Common myeloid progenitor, CD34-positive (primary cell): ENCODE results near the gene NANOS1.
"Not testable (repeated sequence)": the region's sequence is repeated elsewhere in the genome, so short reads cannot be mapped to it uniquely, and the experiment has no call there.

Experiments used
- CTCF ChIA-PET: fragments of 350-600 bp; sonication (Branson Sonifier 250); formaldehyde crosslinking; loops from one replicate; lab custom pipeline; 2021; ENCODE audit warnings: antibody characterized with exemption; lab: Charles Lee
- POLR2A ChIA-PET: fragments of 350-600 bp; sonication (Branson Sonifier 250); formaldehyde crosslinking; loops from one replicate; lab custom pipeline; 2021; ENCODE audit warnings: antibody characterized with exemption; lab: Charles Lee
- DNase-seq, 3 donors: peaks; one replicate each; pipeline versions ENCODE4 v3.0.0 to v3.0.0-alpha.2; 2013
- H3K27ac ChIP-seq, 2 experiments: 1 replicate in 1 of 2; 2 replicates in 1 of 2; pipeline ENCODE4 v1.7.0; 2013; ENCODE audit warnings: inconsistent platforms in 2 of 2, low read length in 2 of 2, mild to moderate bottlenecking in 2 of 2, low read depth in 1 of 2, moderate library complexity in 1 of 2; ENCODE audit not compliant: severe bottlenecking in 2 of 2, insufficient read depth in 1 of 2, poor library complexity in 1 of 2
- H3K27me3 ChIP-seq, 5 experiments: replicated peaks in 2 of 5; 1 replicate in 3 of 5; 2 replicates in 2 of 5; pipeline versions ENCODE4 v1.6.1 to v1.7.0; 2013; ENCODE audit warnings: low read length in 4 of 5, mild to moderate bottlenecking in 2 of 5, moderate library complexity in 2 of 5, inconsistent platforms in 1 of 5; ENCODE audit not compliant: insufficient read depth in 5 of 5, control insufficient read depth in 4 of 5
- H3K36me3 ChIP-seq, 4 experiments: 1 replicate in 2 of 4; 2 replicates in 2 of 4; pipeline versions ENCODE4 v1.6.1 to v1.7.0; 2013; ENCODE audit warnings: low read length in 3 of 4, control low read depth in 1 of 4, mild to moderate bottlenecking in 1 of 4; ENCODE audit not compliant: control insufficient read depth in 4 of 4, insufficient read depth in 4 of 4
- H3K4me1 ChIP-seq, 4 experiments: 1 replicate in 3 of 4; 2 replicates in 1 of 4; pipeline versions ENCODE4 v1.6.1 to v1.7.1; 2013; ENCODE audit warnings: low read length in 3 of 4, mild to moderate bottlenecking in 3 of 4, control low read depth in 1 of 4, inconsistent platforms in 1 of 4, moderate library complexity in 1 of 4; ENCODE audit not compliant: control insufficient read depth in 4 of 4, insufficient read depth in 4 of 4; ENCODE audit errors: control extremely low read depth in 1 of 4
- H3K4me3 ChIP-seq, 7 experiments: 1 replicate in 4 of 7; 2 replicates in 3 of 7; pipeline versions ENCODE4 v1.5.1 to v1.7.0; 2013; ENCODE audit warnings: mild to moderate bottlenecking in 7 of 7, low read length in 6 of 7, moderate library complexity in 6 of 7, inconsistent platforms in 2 of 7, low read depth in 2 of 7, control low read depth in 1 of 7; ENCODE audit not compliant: insufficient read depth in 4 of 7, control insufficient read depth in 1 of 7; ENCODE audit errors: extremely low read depth in 1 of 7
- H3K9me3 ChIP-seq, 5 experiments: 1 replicate in 4 of 5; 2 replicates in 1 of 5; pipeline versions ENCODE4 v1.6.1 to v1.7.1; 2013; ENCODE audit warnings: low read length in 4 of 5, mild to moderate bottlenecking in 2 of 5, inconsistent platforms in 1 of 5, low read depth in 1 of 5, moderate library complexity in 1 of 5; ENCODE audit not compliant: control insufficient read depth in 4 of 5, insufficient read depth in 2 of 5; ENCODE audit errors: control extremely low read depth in 1 of 5
- WGBS: methylation state at CpG from one replicate; pipeline ENCODE4 v1.1.5; 2013; ENCODE audit not compliant: insufficient coverage; 5-methylcytosine and 5-hydroxymethylcytosine counted together

The NANOS1 gene

DNA sequence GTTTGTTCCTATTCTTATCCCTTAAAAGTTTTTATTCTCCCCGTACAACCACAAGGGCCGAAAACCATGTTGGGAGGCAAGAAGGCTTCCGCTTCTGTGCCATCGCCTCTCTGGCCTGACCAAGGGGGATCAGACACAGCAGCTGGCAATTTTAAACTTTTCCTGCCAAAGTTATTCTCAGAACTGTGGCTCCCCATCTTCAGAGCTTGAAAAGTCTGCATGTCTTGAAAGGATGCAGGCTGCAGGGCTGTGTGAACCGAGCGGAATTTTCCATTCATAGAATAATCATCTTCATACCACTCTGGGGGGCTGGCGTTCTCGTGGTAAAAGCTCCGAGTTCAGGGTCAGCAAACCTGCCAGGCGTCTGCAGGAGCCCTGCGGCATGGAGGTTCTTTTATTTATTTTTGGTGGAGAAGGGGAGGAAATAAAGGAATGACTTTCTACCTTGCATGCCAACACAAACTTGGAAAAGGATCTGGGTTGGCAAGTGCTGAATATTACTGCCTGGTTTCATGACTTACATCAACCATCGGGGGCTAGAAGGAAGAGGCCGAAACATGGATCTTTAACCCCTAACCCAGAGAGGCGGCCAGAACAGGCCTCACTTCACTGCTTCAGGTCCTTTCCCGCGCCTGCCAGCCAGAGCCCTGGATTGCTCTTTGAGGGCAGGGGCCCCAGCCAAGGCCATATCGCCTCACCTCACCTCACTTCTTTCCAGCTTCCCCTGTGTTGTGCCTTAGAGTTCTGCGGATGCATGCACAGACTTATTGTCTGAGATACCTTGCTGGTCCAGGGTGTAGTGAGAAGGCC, 3.0 kb upstream of the NANOS1 start:
- H3K9me3 ChIP-seq, result no peaks in the 10 kb centered on the region
- no peak overlapping the region for H3K27ac ChIP-seq
- H3K36me3 ChIP-seq, result peaks cover 0 to under 1% (median 0%) of the 10 kb centered on the region in 4 experiments
- no peak for DNase-seq
- no peak overlapping the region for H3K4me3 ChIP-seq
- ChIA-PET POLR2A (no interaction called here), CTCF (no interaction called here)
- WGBS, result 97% methylated on average over 11 of the region's 18 CpGs
- H3K4me1 ChIP-seq, result peaks cover 8 to 22% (median 19%) of the 10 kb centered on the region in 4 experiments
- peaks cover 0 to 6% (median 2%) of the 10 kb centered on the region in 5 experiments for H3K27me3 ChIP-seq

DNA sequence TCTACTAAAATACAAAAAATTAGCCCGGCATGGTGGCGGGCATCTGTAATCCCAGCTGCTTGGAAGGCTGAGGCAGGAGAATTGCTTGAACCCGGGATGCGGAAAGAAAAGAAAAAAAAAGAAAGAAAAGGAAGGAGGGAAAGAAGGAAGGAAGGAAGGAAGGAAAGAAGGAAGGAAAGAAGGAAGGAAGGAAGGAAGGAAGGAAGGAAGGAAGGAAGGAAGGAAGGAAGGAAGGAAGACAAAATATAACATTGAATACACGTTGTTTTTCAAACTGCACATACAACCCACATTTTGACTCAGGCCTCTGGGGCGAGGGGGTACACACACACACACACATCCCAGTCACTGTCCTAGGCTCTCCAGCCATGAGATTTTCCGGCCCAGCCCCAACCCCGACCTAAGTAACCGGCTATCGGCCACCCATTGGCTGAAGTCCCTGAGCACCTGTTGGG, 1.0 kb upstream of the NANOS1 start:
- H3K27ac ChIP-seq, H3K9me3 ChIP-seq, POLR2A ChIA-PET, CTCF ChIA-PET, H3K27me3 ChIP-seq: not testable (repeated sequence)
- Histone ChIP-seq H3K4me3 (peak overlapping the region in 5 of 7 experiments; percentile 15 to 73 (median 63)), H3K36me3 (peaks cover 2 to 17% (median 9%) of the 10 kb centered on the region in 4 experiments), H3K4me1 (peaks cover 8 to 22% (median 19%) of the 10 kb centered on the region in 4 experiments)
- 40% methylated on average over 3 of the region's 10 CpGs for WGBS
- peak in 1 of 3 donors; percentile 1 for DNase-seq

DNA sequence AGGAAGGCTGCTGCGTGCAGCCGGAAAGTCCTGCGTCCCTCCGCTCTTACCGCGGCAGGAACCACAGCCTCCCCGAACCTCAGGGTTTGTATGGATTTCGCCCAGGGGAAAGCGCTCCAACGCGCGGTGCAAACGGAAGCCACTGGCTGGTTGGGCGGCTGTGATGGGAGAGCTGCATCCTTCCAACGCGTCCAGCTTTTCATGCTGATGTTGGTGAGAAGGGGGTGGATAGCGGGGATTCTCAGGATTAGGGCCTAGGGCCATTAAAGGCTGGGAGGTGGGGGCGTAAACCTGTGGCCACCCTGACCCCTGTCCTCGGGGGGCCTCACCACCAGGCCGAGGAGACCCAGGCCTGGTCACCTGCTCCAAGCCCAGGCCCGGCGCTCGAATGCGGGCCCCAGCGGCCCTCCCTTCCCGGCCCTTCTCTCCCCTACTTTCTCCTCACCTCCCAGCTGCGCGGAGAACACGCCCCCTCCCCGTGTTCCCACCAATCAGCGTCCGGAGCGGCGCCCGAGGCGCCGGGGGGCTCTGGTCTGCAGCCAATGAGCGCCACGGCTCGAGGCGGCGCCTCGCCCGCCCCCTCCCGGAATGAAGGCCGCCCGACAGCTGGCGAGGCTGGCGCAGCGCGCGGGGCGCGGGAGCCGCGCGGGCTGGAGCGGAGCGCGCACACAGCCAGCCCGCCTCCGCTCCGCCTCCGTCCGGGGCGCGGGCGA, 458 bp upstream of the NANOS1 start:
- ChIA-PET CTCF (no interaction called here), POLR2A (no interaction called here)
- WGBS, result under 1% methylated on average over 48 of the region's 68 CpGs
- Histone ChIP-seq H3K4me3 (peak overlapping the region; percentile 31 to 73 (median 57)), H3K36me3 (peaks cover 5 to 22% (median 13%) of the 10 kb centered on the region in 4 experiments), H3K27me3 (peaks cover 0 to 6% (median 3%) of the 10 kb centered on the region in 5 experiments), H3K9me3 (no peaks in the 10 kb centered on the region), H3K4me1 (peaks cover 8 to 22% (median 19%) of the 10 kb centered on the region in 4 experiments), H3K27ac (no peak overlapping the region)
- DNase-seq, result peak; percentile 78 to 87 (median 85)

DNA sequence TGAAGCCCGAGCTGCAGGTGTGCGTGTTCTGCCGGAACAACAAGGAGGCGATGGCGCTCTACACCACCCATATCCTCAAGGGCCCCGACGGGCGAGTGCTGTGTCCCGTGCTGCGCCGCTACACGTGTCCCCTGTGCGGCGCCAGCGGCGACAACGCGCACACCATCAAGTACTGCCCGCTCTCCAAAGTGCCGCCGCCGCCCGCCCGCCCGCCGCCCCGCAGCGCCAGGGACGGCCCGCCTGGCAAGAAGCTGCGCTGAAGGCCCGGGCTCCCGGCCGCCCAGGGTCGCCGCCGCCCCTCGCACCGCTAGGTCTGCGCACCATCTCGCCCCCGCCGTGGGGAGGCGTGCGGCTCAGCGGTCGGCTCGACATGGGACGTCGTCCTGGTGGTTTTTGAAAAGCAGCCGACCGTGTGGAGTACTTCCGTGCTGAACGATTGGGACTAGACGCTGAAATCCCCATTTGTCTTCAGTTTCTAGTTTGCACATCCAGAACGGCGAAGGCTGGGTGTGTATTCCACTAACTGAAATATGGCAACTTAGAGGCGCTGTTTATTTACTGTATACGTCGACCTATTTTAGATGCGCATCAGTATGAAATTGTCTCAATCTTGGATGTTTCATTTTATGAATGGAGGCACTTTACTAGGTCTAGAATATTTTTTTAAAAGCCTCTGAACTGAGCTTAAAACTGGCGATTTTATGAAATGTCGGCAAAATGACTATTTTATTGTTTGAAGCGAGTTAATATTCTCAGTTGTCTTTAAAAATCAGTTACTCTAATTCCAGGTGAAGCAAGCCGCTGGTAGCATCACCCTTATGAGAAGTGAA, 1.1 kb downstream of the NANOS1 start:
- Histone ChIP-seq H3K4me3 (peak overlapping the region; percentile 36 to 67 (median 42)), H3K4me1 (peaks cover 8 to 22% (median 19%) of the 10 kb centered on the region in 4 experiments), H3K36me3 (peaks cover 11 to 31% (median 21%) of the 10 kb centered on the region in 4 experiments), H3K27ac (no peak overlapping the region), H3K27me3 (peaks cover 0 to 6% (median 3%) of the 10 kb centered on the region in 5 experiments), H3K9me3 (no peaks in the 10 kb centered on the region)
- DNase-seq, result peak; percentile 61 to 83 (median 73)
- ChIA-PET CTCF (no interaction called here), POLR2A (no interaction called here)
- WGBS, result 11% methylated on average over 55 of the region's 65 CpGs

GRCh38 chr10:119031496-119032059, 2.1 kb downstream of the NANOS1 start:
- ChIA-PET POLR2A (no interaction called here), CTCF (interaction anchor here (1.1 kb wide), 2 partner anchors 10 to 161 kb away, joined by 3 read pairs; no protein-coding TSS in a partner anchor)
- Histone ChIP-seq H3K9me3 (no peaks in the 10 kb centered on the region), H3K27ac (no peak overlapping the region), H3K4me1 (peaks cover 8 to 22% (median 19%) of the 10 kb centered on the region in 4 experiments), H3K27me3 (peaks cover 0 to 6% (median 3%) of the 10 kb centered on the region in 5 experiments), H3K4me3 (no peak overlapping the region), H3K36me3 (peaks cover 13 to 39% (median 26%) of the 10 kb centered on the region in 4 experiments)
- WGBS, result 98% methylated on average over 4 of the region's 7 CpGs
- no peak for DNase-seq

DNA sequence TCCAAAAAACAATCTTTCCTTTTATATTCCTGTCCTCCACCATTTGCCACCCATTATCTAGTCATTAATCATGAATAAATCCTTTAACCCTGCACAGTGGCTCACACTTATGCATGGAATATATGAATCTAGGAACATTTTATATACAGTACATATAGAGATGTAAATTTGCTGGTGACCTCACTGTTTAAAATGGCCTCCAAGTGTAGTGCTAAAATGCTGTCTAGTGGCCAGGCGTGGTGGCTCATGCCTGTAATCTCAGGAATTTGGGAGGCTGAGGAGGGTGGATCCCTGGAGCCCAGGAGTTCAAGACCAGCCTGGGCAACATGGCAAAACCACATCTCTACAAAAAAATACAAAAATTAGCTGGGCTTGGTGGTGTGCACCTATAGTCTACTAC, 9.6 kb downstream of the NANOS1 start:
- H3K4me3 ChIP-seq, result no peak overlapping the region
- ChIA-PET CTCF (interaction anchor here (1.1 kb wide), 1 partner anchor 14 kb away, joined by 3 read pairs; no protein-coding TSS in a partner anchor), POLR2A (no interaction called here)
- no peaks in the 10 kb centered on the region for H3K27me3 ChIP-seq
- no peaks in the 10 kb centered on the region for H3K4me1 ChIP-seq
- H3K36me3 ChIP-seq, result peaks cover 43 to 86% (median 68%) of the 10 kb centered on the region in 4 experiments
- no peak for DNase-seq
- H3K9me3 ChIP-seq, result no peaks in the 10 kb centered on the region
- WGBS, result 100% methylated on average over 1 of the region's 1 CpG
- no peak overlapping the region for H3K27ac ChIP-seq
